HepG2 (cell line): ENCODE measurements around the gene AUNIP. TPM values are rescaled to one million over a fixed set of nuclear protein-coding genes. Genes with fewer than 3 reads are reported as not detected.

Experiments used
- ARNT ChIP-seq: fragments of 450-650 bp; IDR thresholded peaks from 2 replicates; pipeline ENCODE4 v1.6.1; 2017
- CBX2 ChIP-seq, 2 experiments: fragments of 200-600 bp in 1 of 2; sonication (generic); formaldehyde crosslinking in 1 of 2; IDR thresholded peaks; 2 replicates each; pipeline versions ENCODE4 v1.7.0 to v1.8.1; 2018 to 2022; ENCODE audit warnings: low read depth in 2 of 2, low read length in 1 of 2, mild to moderate bottlenecking in 1 of 2, missing genetic modification reagents in 1 of 2
- EP300 ChIP-seq, 3 experiments: sonication (generic) in 1 of 3; formaldehyde crosslinking in 1 of 3; IDR thresholded peaks; 2 replicates each; pipeline versions ENCODE4 v1.5.1 to v1.6.1; 2011 to 2020; ENCODE audit warnings: low read depth in 2 of 3, low read length in 2 of 3, borderline replicate concordance in 1 of 3, improper control_type of control experiment in 1 of 3, mild to moderate bottlenecking in 1 of 3, missing genetic modification reagents in 1 of 3, moderate library complexity in 1 of 3
- IRF2 ChIP-seq: IDR thresholded peaks from 2 replicates; pipeline ENCODE4 v1.6.1; 2018; ENCODE audit warnings: missing genetic modification reagents, missing compliant biosample characterization
- MEIS2 ChIP-seq: sonication (generic); formaldehyde crosslinking; IDR thresholded peaks from 2 replicates; pipeline ENCODE4 v1.9.0; 2021; ENCODE audit warnings: mild to moderate bottlenecking, missing genetic modification reagents
- POLR2A ChIP-seq, 2 experiments: IDR thresholded peaks; 2 replicates each; pipeline ENCODE4 v1.6.1; 2011; ENCODE audit warnings: low read depth in 2 of 2, low read length in 2 of 2, mild to moderate bottlenecking in 1 of 2, moderate library complexity in 1 of 2; ENCODE audit not compliant: insufficient read depth in 1 of 2
- RFX1 ChIP-seq: fragments of 450-650 bp; IDR thresholded peaks from 2 replicates; pipeline ENCODE4 v1.6.1; 2017
- RFX3 ChIP-seq: IDR thresholded peaks from 2 replicates; pipeline ENCODE4 v1.6.1; 2016; ENCODE audit warnings: missing biosample characterization, missing genetic modification reagents
- ZBTB1 ChIP-seq: sonication (generic); formaldehyde crosslinking; IDR thresholded peaks from 2 replicates; pipeline ENCODE4 v1.4.0; 2020; ENCODE audit warnings: missing genetic modification reagents, borderline replicate concordance
- ZNF317 ChIP-seq: sonication (generic); formaldehyde crosslinking; IDR thresholded peaks from 2 replicates; pipeline ENCODE4 v1.5.0; 2020; ENCODE audit warnings: mild to moderate bottlenecking, missing genetic modification reagents
- ZNF589 ChIP-seq: sonication (generic); formaldehyde crosslinking; conservative IDR thresholded peaks from 2 replicates; pipeline ENCODE4 v1.8.0; 2022; ENCODE audit warnings: mild to moderate bottlenecking, moderate library complexity, missing genetic modification reagents
- polyA plus RNA-seq, 8 experiments: library from polyadenylated mRNA; depleted of rRNA in 3 of 8; stranded (reverse) in 7 of 8; unstranded in 1 of 8; fragments of >200 nt; fragmentation: Illumina TruSeq in 4 of 8; extraction: Trizol in 4 of 8; gene quantifications; 2 replicates each; pipeline versions ENCODE4 v1.2.1 to v1.2.3, GENCODE V29; 2011 to 2016; ENCODE audit warnings: low read depth in 4 of 8, missing spikeins in 1 of 8, mixed read lengths in 1 of 8; ENCODE audit not compliant: insufficient read depth in 1 of 8
- total RNA-seq, 5 experiments: library from RNA; depleted of rRNA; stranded (reverse); fragments of >200 nt; fragmentation: Illumina TruSeq; extraction: Trizol; gene quantifications; 2 replicates each; pipeline ENCODE4 v1.2.3, GENCODE V29; 2016; ENCODE audit warnings: low read depth in 1 of 5
- TF ChIP-seq, protein P1 (sequence below): sonication (generic); formaldehyde crosslinking; IDR thresholded peaks from 2 replicates; pipeline ENCODE4 v1.5.0; 2020; ENCODE audit warnings: mild to moderate bottlenecking, missing genetic modification reagents
- TF ChIP-seq, protein P2 (sequence below): sonication (generic); formaldehyde crosslinking; IDR thresholded peaks from 2 replicates; pipeline ENCODE4 v1.4.0; 2020; ENCODE audit warnings: missing genetic modification reagents
- TF ChIP-seq, protein P3 (sequence below): sonication (generic); formaldehyde crosslinking; IDR thresholded peaks from 2 replicates; pipeline ENCODE4 v1.4.0; 2020; ENCODE audit warnings: missing genetic modification reagents, borderline replicate concordance
- TF ChIP-seq, protein P4 (sequence below): sonication (generic); formaldehyde crosslinking; IDR thresholded peaks from 2 replicates; pipeline ENCODE4 v1.5.0; 2020; ENCODE audit warnings: missing genetic modification reagents

AUNIP gene
- total and polyA plus RNA-seq, 2 of the 13 experiments (the other 11 are each of a cell fraction or from before 2014, with no cell fraction given) = 3.8 to 12.3 TPM

DNA sequence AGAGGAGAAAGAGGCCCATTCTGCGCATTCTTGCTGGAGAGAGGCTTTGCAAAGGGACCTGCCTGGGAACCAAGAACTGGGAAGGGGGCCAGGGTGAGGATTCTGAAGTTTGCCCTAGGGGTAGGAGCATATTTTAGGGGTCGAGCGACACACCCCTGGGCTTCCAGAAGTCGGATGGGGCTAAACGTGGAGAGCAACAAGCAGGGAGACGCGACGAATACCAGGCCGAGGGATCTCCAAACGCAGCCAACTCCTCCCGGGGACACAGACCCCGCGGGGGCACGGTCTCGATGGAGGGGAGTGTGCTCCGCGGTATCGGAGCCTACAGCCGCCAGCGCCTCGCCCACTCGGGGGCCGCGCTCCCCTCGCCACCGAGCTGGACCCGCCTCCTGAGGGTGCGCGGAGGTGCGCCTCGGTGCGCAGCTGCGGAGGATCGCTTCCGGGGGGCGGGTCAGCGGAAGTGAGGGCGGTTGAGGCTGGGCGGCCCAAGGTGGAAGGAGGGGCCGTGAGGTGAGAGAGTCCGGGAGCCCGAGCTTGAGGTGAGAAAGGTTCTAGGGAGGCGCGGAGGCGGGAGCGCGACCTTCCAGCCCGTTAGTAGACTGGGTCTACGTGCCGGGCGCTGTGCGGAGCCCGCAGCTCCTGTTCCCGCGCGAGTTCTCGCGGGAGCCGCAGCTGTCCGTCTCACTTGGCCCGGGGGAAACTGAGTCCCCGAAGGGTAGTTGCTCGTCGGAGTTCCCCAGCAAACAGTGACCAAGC is 39.6 kb downstream of the AUNIP start, which contains the start of gene MTFR1L (continued):
- TF ChIP-seq EP300 (IDR thresholded peaks at IDR 0.05; ENCODE audit: low read depth in 2 of 2, low read length in 2 of 2) (no peak), EP300 (CRISPR knock-in tag; IDR thresholded peaks at IDR 0.05; ENCODE audit: borderline replicate concordance) (peak; percentile 63), MEIS2 (CRISPR knock-in tag) (peak; percentile 54; the same call in 1 of the 2 replicates), CBX2 (IDR thresholded peaks at IDR 0.05; ENCODE audit: low read depth, low read length) (no peak), CBX2 (CRISPR knock-in tag; IDR thresholded peaks at IDR 0.05; ENCODE audit: low read depth) (no peak), ZBTB1 (CRISPR knock-in tag) (no peak; the same call in 1 of the 2 replicates), ZNF317 (CRISPR knock-in tag) (peak; percentile 80), ZNF589 (no peak), POLR2A (IDR thresholded peaks at IDR 0.05; ENCODE audit: insufficient read depth in 1 of 2, low read depth in 2 of 2, low read length in 2 of 2) (peak; percentile 79 to 92), IRF2 (CRISPR knock-in tag) (peak; percentile 82), RFX1 (no peak), RFX3 (CRISPR knock-in tag) (no peak), ARNT (no peak)
- TF ChIP-seq, protein P1, sequence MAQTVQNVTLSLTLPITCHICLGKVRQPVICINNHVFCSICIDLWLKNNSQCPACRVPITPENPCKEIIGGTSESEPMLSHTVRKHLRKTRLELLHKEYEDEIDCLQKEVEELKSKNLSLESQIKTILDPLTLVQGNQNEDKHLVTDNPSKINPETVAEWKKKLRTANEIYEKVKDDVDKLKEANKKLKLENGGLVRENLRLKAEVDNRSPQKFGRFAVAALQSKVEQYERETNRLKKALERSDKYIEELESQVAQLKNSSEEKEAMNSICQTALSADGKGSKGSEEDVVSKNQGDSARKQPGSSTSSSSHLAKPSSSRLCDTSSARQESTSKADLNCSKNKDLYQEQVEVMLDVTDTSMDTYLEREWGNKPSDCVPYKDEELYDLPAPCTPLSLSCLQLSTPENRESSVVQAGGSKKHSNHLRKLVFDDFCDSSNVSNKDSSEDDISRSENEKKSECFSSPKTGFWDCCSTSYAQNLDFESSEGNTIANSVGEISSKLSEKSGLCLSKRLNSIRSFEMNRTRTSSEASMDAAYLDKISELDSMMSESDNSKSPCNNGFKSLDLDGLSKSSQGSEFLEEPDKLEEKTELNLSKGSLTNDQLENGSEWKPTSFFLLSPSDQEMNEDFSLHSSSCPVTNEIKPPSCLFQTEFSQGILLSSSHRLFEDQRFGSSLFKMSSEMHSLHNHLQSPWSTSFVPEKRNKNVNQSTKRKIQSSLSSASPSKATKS = no peak
- TF ChIP-seq, protein P2, sequence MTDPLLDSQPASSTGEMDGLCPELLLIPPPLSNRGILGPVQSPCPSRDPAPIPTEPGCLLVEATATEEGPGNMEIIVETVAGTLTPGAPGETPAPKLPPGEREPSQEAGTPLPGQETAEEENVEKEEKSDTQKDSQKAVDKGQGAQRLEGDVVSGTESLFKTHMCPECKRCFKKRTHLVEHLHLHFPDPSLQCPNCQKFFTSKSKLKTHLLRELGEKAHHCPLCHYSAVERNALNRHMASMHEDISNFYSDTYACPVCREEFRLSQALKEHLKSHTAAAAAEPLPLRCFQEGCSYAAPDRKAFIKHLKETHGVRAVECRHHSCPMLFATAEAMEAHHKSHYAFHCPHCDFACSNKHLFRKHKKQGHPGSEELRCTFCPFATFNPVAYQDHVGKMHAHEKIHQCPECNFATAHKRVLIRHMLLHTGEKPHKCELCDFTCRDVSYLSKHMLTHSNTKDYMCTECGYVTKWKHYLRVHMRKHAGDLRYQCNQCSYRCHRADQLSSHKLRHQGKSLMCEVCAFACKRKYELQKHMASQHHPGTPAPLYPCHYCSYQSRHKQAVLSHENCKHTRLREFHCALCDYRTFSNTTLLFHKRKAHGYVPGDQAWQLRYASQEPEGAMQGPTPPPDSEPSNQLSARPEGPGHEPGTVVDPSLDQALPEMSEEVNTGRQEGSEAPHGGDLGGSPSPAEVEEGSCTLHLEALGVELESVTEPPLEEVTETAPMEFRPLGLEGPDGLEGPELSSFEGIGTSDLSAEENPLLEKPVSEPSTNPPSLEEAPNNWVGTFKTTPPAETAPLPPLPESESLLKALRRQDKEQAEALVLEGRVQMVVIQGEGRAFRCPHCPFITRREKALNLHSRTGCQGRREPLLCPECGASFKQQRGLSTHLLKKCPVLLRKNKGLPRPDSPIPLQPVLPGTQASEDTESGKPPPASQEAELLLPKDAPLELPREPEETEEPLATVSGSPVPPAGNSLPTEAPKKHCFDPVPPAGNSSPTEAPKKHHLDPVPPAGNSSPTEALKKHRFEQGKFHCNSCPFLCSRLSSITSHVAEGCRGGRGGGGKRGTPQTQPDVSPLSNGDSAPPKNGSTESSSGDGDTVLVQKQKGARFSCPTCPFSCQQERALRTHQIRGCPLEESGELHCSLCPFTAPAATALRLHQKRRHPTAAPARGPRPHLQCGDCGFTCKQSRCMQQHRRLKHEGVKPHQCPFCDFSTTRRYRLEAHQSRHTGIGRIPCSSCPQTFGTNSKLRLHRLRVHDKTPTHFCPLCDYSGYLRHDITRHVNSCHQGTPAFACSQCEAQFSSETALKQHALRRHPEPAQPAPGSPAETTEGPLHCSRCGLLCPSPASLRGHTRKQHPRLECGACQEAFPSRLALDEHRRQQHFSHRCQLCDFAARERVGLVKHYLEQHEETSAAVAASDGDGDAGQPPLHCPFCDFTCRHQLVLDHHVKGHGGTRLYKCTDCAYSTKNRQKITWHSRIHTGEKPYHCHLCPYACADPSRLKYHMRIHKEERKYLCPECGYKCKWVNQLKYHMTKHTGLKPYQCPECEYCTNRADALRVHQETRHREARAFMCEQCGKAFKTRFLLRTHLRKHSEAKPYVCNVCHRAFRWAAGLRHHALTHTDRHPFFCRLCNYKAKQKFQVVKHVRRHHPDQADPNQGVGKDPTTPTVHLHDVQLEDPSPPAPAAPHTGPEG (CRISPR knock-in tag) = no peak; the same call in 1 of the 2 replicates
- TF ChIP-seq, protein P3, sequence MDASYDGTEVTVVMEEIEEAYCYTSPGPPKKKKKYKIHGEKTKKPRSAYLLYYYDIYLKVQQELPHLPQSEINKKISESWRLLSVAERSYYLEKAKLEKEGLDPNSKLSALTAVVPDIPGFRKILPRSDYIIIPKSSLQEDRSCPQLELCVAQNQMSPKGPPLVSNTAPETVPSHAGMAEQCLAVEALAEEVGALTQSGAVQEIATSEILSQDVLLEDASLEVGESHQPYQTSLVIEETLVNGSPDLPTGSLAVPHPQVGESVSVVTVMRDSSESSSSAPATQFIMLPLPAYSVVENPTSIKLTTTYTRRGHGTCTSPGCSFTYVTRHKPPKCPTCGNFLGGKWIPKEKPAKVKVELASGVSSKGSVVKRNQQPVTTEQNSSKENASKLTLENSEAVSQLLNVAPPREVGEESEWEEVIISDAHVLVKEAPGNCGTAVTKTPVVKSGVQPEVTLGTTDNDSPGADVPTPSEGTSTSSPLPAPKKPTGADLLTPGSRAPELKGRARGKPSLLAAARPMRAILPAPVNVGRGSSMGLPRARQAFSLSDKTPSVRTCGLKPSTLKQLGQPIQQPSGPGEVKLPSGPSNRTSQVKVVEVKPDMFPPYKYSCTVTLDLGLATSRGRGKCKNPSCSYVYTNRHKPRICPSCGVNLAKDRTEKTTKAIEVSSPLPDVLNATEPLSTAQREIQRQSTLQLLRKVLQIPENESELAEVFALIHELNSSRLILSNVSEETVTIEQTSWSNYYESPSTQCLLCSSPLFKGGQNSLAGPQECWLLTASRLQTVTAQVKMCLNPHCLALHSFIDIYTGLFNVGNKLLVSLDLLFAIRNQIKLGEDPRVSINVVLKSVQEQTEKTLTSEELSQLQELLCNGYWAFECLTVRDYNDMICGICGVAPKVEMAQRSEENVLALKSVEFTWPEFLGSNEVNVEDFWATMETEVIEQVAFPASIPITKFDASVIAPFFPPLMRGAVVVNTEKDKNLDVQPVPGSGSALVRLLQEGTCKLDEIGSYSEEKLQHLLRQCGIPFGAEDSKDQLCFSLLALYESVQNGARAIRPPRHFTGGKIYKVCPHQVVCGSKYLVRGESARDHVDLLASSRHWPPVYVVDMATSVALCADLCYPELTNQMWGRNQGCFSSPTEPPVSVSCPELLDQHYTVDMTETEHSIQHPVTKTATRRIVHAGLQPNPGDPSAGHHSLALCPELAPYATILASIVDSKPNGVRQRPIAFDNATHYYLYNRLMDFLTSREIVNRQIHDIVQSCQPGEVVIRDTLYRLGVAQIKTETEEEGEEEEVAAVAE (CRISPR knock-in tag) = peak; percentile 70; the same call in 1 of the 2 replicates
- TF ChIP-seq, protein P4, sequence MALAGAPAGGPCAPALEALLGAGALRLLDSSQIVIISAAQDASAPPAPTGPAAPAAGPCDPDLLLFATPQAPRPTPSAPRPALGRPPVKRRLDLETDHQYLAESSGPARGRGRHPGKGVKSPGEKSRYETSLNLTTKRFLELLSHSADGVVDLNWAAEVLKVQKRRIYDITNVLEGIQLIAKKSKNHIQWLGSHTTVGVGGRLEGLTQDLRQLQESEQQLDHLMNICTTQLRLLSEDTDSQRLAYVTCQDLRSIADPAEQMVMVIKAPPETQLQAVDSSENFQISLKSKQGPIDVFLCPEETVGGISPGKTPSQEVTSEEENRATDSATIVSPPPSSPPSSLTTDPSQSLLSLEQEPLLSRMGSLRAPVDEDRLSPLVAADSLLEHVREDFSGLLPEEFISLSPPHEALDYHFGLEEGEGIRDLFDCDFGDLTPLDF (CRISPR knock-in tag) = 0 out of 2 replicates have a peak, but pooled peaks have one; percentile 33
